NCI-H69 (cell line): ENCODE results near the gene EGR2.
A peak's percentile ranks its signal among the peaks of the same experiment; 100 is the strongest.

ENCODE experiments used
- DNase-seq: peaks from one replicate; lab custom pipeline; 2025; lab: John Stamatoyannopoulos, UW

Gene EGR2

DNA sequence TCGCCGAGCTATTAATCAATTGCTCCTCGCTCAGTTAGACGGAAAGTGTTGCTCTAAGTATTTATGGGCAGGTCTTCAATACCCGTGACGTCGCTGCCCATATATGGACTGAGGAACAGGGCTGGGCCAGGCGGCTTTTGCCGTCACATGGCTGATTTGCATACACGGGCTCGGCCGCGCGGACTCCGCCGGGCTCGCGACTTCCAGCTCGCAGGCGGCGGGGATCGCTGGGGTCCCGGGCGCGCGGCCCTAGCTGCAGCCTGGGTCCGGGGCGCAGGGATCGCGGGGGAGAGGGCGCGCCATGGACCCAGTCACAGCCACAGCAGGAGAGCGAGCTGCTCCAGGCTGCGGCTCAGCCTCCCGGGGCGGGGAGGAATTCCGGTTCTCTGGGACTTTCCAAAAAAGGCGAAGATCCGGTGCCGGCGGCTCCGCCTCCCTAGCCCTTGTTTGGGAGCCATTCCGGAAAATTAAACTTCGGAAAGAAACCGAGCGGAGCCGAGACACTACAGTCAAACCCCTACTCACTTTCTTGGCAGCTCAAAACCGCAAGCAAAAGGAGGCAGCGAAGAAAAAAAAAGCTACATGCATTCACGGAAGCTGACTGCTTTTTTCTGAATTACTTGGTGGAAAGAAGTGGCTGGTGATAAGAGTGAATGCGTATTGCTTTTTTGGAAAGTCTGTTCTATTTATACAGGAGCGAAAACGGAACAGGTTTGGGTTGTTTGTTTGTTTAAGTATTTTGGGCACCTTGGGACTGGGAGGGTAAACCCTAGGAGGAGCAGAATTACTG, at the start of gene EGR2:
EGR2 (minus strand) TSS at position 36 of the 790 bp plus-strand sequence. CDS start 337 bp downstream, outside the sequence.
- peak; percentile 89 for DNase-seq

DNA sequence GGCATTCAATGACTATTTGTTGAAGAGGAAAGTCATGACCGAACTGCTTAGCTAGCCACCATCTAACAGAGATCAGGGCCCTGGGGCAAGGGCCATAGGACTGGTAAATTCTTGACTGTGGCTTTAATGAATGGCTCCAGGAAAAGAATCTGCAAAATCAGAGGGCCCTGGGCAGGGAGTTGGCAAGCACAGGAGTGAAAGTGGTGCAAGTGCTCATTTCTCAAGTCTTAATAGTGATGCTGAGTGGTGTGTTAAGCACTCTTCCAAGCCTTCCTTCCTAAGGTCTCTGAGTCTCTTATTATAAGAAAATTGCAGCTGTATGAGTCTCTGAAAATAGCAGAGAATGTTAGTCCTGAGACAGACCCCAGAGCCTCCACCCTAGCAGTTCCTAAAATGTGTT, 46.3 kb upstream of the EGR2 start:
- no peak for DNase-seq

DNA sequence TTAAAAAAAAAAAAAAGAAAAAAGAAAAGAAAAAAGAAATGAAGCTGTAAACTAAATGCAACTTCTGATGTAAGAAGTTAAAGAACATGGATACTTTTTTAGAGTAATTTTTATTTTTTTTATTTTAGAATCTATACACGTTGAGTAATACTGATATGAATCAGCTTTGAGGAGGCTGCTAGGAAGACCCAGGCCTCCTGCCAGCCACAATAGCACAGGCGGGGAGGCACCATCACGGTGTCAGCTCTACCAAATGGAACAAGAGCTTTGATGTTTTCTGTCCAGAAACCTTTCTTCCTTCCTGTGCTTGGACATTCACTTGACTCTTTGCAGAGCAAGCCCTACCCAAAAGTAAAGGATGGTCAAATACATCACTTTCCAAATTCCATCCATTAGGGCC, 45.3 kb upstream of the EGR2 start:
- no peak for DNase-seq

- peak; percentile 50 for DNase-seq
Observed at GRCh38 chr10:62860946-62861345, 44.8 kb upstream of the EGR2 start.

GRCh38 chr10:62858364-62858763, 42.2 kb upstream of the EGR2 start:
- DNase-seq: no peak

- no peak for DNase-seq
Observed at GRCh38 chr10:62856021-62856420, 39.9 kb upstream of the EGR2 start.

GRCh38 chr10:62853710-62854109, 37.5 kb upstream of the EGR2 start:
- no peak for DNase-seq

- no peak for DNase-seq
Observed at GRCh38 chr10:62852961-62853702, 37.0 kb upstream of the EGR2 start.

DNA sequence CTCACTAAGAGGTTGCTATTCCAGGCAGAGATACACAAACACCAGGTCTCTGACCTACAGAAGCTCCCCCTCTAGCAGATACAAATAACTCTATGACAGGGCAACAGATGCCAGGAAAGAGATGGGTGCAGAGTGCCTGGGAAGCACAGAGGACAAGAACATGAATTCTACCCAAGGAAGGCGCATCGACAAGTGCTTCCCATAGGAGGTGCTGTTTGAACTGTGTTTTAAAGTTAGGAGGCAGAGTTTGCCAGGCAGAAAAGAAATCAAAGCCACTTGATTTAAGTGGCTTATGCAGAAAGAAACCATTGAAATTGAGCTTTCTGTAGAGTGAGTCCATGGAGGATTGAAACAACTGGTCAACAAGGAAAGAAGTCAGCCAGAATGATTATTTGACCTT, 35.3 kb upstream of the EGR2 start:
- peak; percentile 31 for DNase-seq

DNA sequence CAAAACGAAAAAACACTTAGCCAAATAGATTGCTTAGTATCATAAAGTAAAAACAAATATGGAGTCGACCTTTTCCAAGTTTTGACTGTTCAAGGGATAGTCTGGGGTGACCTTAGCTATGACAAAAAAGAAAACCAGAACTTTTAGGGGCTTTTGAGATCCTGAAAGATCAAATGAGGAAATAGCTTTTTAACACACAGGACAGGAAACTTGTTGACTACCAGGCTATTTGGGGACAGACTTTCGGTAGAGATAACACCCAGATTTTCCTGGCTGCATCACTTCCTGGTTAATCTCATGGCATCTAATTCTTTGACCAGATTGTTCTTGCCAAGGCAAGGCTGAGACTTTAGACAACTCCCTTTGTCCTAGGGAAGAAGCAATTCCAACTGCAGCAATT, 34.5 kb upstream of the EGR2 start:
- DNase-seq: no peak

GRCh38 chr10:62847433-62847832, 31.3 kb upstream of the EGR2 start:
- DNase-seq: no peak

DNA sequence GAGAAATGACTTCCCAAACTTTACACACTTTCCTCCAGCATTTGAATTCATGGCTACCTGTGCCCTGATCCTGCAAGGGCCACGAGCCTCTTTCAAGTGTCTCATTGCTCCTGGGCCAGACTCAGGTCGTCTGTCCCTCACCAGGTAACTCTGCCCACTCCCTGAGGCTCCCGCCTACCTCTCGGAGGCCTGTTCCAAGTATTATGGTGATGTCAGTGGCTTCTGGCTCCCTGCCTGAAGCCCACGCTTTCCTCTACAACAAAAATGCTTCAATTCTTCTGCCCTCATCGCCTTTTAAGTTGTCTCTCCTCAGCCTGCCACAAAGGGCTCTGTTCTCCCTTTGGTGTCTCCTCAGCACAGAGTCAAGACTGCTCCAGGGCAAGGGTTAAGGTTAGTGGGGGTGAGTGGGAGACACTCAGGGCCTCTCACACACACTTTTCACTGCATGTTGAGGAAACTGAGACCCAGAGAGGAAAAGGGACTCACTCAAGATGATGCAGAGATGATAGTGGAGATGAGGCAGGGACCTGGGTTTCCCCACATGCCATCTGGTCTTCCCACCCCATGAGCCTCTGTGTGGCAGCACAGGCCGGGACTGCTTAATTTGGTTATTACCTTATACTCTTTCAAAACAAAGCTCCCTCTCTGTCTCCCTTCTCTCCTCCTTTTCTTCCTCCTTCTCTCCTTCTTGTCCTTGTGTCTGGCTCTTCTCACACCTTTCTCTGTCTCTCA, 28.3 kb upstream of the EGR2 start:
- DNase-seq: no peak

- no peak for DNase-seq
Observed at GRCh38 chr10:62843600-62843999, 27.4 kb upstream of the EGR2 start.

DNA sequence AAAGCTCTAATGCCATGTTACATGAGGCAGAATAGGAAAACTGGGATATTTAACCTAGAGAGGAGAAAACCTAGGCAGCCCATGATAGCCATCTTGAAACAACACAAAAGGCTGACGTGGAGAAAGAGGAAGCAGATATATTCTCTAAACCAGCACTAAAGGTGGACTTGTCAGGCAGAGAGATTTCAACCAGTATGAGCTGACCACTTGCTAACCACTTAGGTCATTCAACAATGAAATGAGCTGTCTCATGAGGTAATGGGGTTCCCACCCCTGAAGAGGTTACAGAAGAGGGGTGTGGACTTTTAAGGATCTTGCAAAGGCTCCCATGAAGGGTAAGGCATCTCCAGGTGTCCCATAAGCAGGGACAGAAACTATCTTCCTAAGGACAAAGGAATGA, 26.8 kb upstream of the EGR2 start:
- DNase-seq: no peak

GRCh38 chr10:62839590-62839989, 23.4 kb upstream of the EGR2 start:
- DNase-seq: no peak

- no peak for DNase-seq
Observed at GRCh38 chr10:62831346-62831745, 15.2 kb upstream of the EGR2 start.

DNA sequence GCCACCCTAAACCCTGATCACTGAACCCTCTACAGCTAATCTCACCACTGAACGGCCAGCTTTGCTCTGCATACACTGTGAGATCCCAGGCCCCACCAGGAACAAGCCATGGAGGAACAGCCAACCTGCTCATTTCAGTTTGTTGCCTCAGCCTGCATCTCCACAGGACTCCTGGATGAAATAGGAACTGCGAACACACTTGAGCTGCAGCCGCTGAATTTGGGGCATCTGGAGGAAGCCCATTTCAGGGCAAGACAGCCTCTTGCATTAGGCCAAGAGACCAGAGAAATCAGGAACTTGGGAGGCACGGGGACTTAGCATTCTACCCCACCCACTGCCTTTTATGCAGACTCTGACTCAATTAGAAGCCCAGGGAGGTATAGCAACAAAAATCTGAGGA, 14.5 kb upstream of the EGR2 start:
- no peak for DNase-seq

GRCh38 chr10:62829622-62830021, 13.5 kb upstream of the EGR2 start:
- DNase-seq: no peak

GRCh38 chr10:62826273-62826672, 10.1 kb upstream of the EGR2 start:
- DNase-seq: no peak

DNA sequence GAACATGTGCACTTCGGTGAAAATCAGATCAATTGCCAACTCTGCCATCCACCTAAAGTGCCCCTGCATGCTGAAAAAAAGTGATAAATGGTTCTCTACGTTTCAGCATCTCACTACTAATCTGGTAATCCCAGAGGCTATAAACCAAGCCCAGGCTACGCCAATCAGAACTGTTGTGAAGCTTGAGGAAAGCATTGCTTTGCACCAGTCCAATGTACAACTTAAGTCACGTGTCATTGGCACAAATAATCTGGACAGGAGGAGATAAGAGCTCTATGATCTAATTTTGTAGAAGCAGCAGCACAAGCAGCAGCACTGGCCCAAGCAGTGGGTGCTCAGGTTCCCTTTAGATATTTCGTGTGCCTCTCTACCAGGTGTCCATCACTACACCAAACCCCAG, 4.4 kb upstream of the EGR2 start:
- DNase-seq: no peak

DNA sequence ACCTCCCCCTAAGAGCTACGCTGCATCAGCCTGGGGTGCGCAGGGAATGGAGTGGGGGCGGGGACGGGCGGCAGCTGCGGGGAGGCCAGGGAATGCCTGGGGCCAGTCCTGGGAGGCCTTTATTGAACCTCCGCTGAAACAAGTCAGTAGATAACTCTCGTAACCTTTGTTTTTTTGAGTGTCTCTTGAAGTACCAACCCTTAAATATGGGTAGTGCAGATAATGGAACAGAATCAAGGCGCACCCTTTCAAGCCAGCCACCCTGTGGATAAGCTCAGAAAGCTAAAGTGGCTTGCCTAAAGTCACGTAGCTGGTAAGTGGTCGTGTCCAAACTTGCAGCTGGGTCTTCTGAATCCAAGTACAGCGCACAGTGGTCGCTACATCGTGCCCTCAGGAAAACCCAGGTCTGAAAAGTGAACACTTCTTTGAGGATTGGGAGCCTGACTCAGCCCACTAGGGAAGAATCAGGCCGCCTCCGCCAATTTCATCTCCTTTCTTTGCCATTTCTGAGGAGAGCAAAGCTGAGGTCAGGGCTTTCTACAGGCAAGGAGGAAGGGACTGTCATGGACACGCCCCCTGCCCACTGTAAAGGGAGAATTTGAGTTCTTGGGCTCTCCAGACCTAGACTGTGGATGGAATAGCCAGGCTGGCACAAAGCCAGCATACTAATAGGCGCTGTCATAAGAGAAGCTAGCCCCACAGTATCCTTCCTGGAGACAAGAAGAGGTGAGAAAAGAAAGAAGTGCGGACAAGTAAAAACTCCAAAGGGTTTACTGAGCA, 3.2 kb upstream of the EGR2 start:
- peak; percentile 19 for DNase-seq

- DNase-seq: peak; percentile 2
Observed at GRCh38 chr10:62818426-62819011, 2.4 kb upstream of the EGR2 start.
